HepG2 (cell line): ENCODE data around the gene INHBC. TPM values are rescaled to one million over a fixed set of nuclear protein-coding genes. Genes with fewer than 3 reads are reported as not detected.
A peak's percentile ranks its signal among the peaks of the same experiment; 100 is the strongest.

ENCODE experiments used
- ARID4A ChIP-seq: sonication (generic); formaldehyde crosslinking; IDR thresholded peaks from 2 replicates; pipeline ENCODE4 v1.5.0; 2020; ENCODE audit warnings: mild to moderate bottlenecking, missing genetic modification reagents, borderline replicate concordance
- KDM3A ChIP-seq: IDR thresholded peaks from 2 replicates; pipeline ENCODE4 v1.6.1; 2018; ENCODE audit warnings: low read depth, missing compliant biosample characterization
- MBD4 ChIP-seq: IDR thresholded peaks from 2 replicates; pipeline ENCODE4 v1.6.1; 2012; ENCODE audit warnings: low read length, inconsistent platforms, borderline replicate concordance
- MYC ChIP-seq: sonication (generic); formaldehyde crosslinking; IDR thresholded peaks from 2 replicates; pipeline ENCODE4 v1.9.0; 2021; ENCODE audit warnings: missing genetic modification reagents, borderline replicate concordance
- PHB2 ChIP-seq: fragments of 450-650 bp; IDR thresholded peaks from 2 replicates; pipeline ENCODE4 v1.6.1; 2018; ENCODE audit not compliant: partially characterized antibody
- SRSF1 ChIP-seq: fragments of 200-400 bp; formaldehyde crosslinking; optimal IDR thresholded peaks from 2 replicates; pipeline ENCODE3; 2017; ENCODE audit warnings: mild to moderate bottlenecking, low read depth, low read length, moderate library complexity
- STAT5B ChIP-seq: sonication (generic); formaldehyde crosslinking; IDR thresholded peaks from 2 replicates; pipeline ENCODE4 v1.4.0; 2020; ENCODE audit warnings: missing genetic modification reagents
- STAT6 ChIP-seq: sonication (generic); formaldehyde crosslinking; IDR thresholded peaks from 2 replicates; pipeline ENCODE4 v1.4.0; 2020; ENCODE audit warnings: missing genetic modification reagents, mild to moderate bottlenecking, borderline replicate concordance
- TBX3 ChIP-seq: fragments of 450-650 bp; IDR thresholded peaks from 2 replicates; pipeline ENCODE4 v1.6.1; 2017; ENCODE audit warnings: antibody characterized with exemption, mild to moderate bottlenecking, inconsistent platforms, borderline replicate concordance
- TFE3 ChIP-seq: IDR thresholded peaks from 2 replicates; pipeline ENCODE4 v1.6.1; 2016
- ZBTB14 ChIP-seq: sonication (generic); formaldehyde crosslinking; IDR thresholded peaks from 2 replicates; pipeline ENCODE4 v1.4.0; 2020; ENCODE audit warnings: missing genetic modification reagents
- ZBTB7B ChIP-seq: sonication (generic); formaldehyde crosslinking; IDR thresholded peaks from 2 replicates; pipeline ENCODE4 v1.4.0; 2020; ENCODE audit warnings: missing genetic modification reagents
- ZNF235 ChIP-seq: sonication (generic); formaldehyde crosslinking; IDR thresholded peaks from 2 replicates; pipeline ENCODE4 v1.8.1; 2023; ENCODE audit warnings: mild to moderate bottlenecking, missing genetic modification reagents, borderline replicate concordance
- ZNF639 ChIP-seq: conservative IDR thresholded peaks from 2 replicates; pipeline ENCODE4 v1.6.1; 2018; ENCODE audit warnings: missing genetic modification reagents
- ZNF773 ChIP-seq: sonication (generic); formaldehyde crosslinking; IDR thresholded peaks from 2 replicates; pipeline ENCODE4 v1.4.0; 2020; ENCODE audit warnings: missing genetic modification reagents, borderline replicate concordance
- polyA plus RNA-seq, 8 experiments: library from polyadenylated mRNA; depleted of rRNA in 3 of 8; stranded (reverse) in 7 of 8; unstranded in 1 of 8; fragments of >200 nt; fragmentation: Illumina TruSeq in 4 of 8; extraction: Trizol in 4 of 8; gene quantifications; 2 replicates each; pipeline versions ENCODE4 v1.2.1 to v1.2.3, GENCODE V29; 2011 to 2016; ENCODE audit warnings: low read depth in 4 of 8, missing spikeins in 1 of 8, mixed read lengths in 1 of 8; ENCODE audit not compliant: insufficient read depth in 1 of 8
- total RNA-seq, 5 experiments: library from RNA; depleted of rRNA; stranded (reverse); fragments of >200 nt; fragmentation: Illumina TruSeq; extraction: Trizol; gene quantifications; 2 replicates each; pipeline ENCODE4 v1.2.3, GENCODE V29; 2016; ENCODE audit warnings: low read depth in 1 of 5

INHBC gene
- total and polyA plus RNA-seq, 2 of the 13 experiments (the other 11 are each of a cell fraction or from before 2014, with no cell fraction given), result 1.8 to 13.8 TPM

- peak; percentile 95 for TF ChIP-seq STAT6 (CRISPR knock-in tag)
- TF ChIP-seq TBX3, result peak; percentile 76; the same call in 1 of the 2 replicates
- TF ChIP-seq ZBTB7B (CRISPR knock-in tag), result peak; percentile 88
- TF ChIP-seq SRSF1, result no peak
- TF ChIP-seq ZNF773 (CRISPR knock-in tag), result no peak
- no peak for TF ChIP-seq PHB2
- TF ChIP-seq MYC (CRISPR knock-in tag), result peak; percentile 99
- TF ChIP-seq TFE3, result peak; percentile 87
- TF ChIP-seq ZNF235 (CRISPR knock-in tag), result 0 out of 2 replicates have a peak, but pooled peaks have one; percentile 45
- TF ChIP-seq ZBTB14, result no peak
- TF ChIP-seq STAT5B (CRISPR knock-in tag), result no peak
- 0 out of 2 replicates have a peak, but pooled peaks have one; percentile 59 for TF ChIP-seq ZNF639 (CRISPR knock-in tag)
- TF ChIP-seq ARID4A (CRISPR knock-in tag), result peak; percentile 84
- peak; percentile 64; the same call in 1 of the 2 replicates for TF ChIP-seq KDM3A (CRISPR knock-in tag)
- TF ChIP-seq MBD4, result no peak
Measured at GRCh38 chr12:57454566-57455373, 20.2 kb downstream of the INHBC start, which contains the start of gene INHBE (continued).
